RWPE1 (cell line): ENCODE results near the gene USH1C.

ENCODE experiments used
- CTCF ChIA-PET: fragments of 350-600 bp; sonication (Branson Sonifier 250); formaldehyde crosslinking; extraction: SDS; loops from one replicate; lab custom pipeline; 2021; lab: Yijun Ruan, JAX
- POLR2A ChIA-PET: fragments of 400-600 bp; formaldehyde crosslinking; extraction: SDS; loops from one replicate; lab custom pipeline; 2020; ENCODE audit warnings: antibody characterized with exemption; ENCODE audit not compliant: low non-redundant PET; lab: Yijun Ruan, JAX
- DNase-seq: peaks from one replicate; pipeline ENCODE4 v3.0.0; 2012; ENCODE audit warnings: low spot score
- H3K27ac ChIP-seq: fragments of 450-650 bp; 2 replicates; pipeline ENCODE4 v1.5.1; 2017
- CTCF ChIP-seq: fragments of 450-650 bp; conservative IDR thresholded peaks from 2 replicates; pipeline ENCODE4 v1.5.1; 2017; ENCODE audit warnings: low read depth, mild to moderate bottlenecking

The USH1C gene

GRCh38 chr11:17544181-17544622 is at the start of gene USH1C:
Gene USH1C (minus strand): TSS chr11:17544416. CDS start chr11:17544307, 109 bp downstream.
- no peak within 1 kb of the TSS for H3K27ac ChIP-seq
- CTCF ChIA-PET = interaction anchor here (1.7 kb wide), 1 partner anchor 160 kb away, joined by 3 read pairs; no protein-coding TSS in a partner anchor
- DNase-seq = peak; percentile 46
- no peak for TF ChIP-seq CTCF
- POLR2A ChIA-PET = no interaction called here

- no peak for DNase-seq
- no peak overlapping the region for H3K27ac ChIP-seq
- POLR2A ChIA-PET = no interaction called here
- CTCF ChIA-PET = interaction anchor here (0.6 kb wide), 1 partner anchor 55 kb away, joined by 3 read pairs; no protein-coding TSS in a partner anchor
- TF ChIP-seq CTCF = no peak
Observed at GRCh38 chr11:17593466-17594245, 49.4 kb upstream of the USH1C start.

GRCh38 chr11:17591293-17591692 is 47.1 kb upstream of the USH1C start:
- ChIA-PET POLR2A (no interaction called here), CTCF (interaction anchor here (0.7 kb wide), 2 partner anchors 207 to 278 kb away, joined by 3 to 4 read pairs; no protein-coding TSS in a partner anchor)
- H3K27ac ChIP-seq = no peak overlapping the region
- no peak for DNase-seq
- no peak for TF ChIP-seq CTCF

GRCh38 chr11:17590463-17590862 is 46.2 kb upstream of the USH1C start:
- no peak for DNase-seq
- TF ChIP-seq CTCF = no peak
- no peak overlapping the region for H3K27ac ChIP-seq
- CTCF ChIA-PET = no interaction called here
- POLR2A ChIA-PET = no interaction called here

- ChIA-PET CTCF (no interaction called here), POLR2A (no interaction called here)
- DNase-seq = no peak
- no peak overlapping the region for H3K27ac ChIP-seq
- TF ChIP-seq CTCF = no peak
Observed at GRCh38 chr11:17588721-17589120, 44.5 kb upstream of the USH1C start.

GRCh38 chr11:17588166-17588565 is 44.0 kb upstream of the USH1C start:
- no peak for DNase-seq
- TF ChIP-seq CTCF = no peak
- CTCF ChIA-PET = interaction anchor here (0.6 kb wide), 1 partner anchor 58 kb away, joined by 3 read pairs; no protein-coding TSS in a partner anchor
- POLR2A ChIA-PET = no interaction called here
- H3K27ac ChIP-seq = no peak overlapping the region
